Ammon's horn (tissue), 1 donor: Measurements from ENCODE around the gene MLC1.

Source experiments
- DNase-seq: peaks from one replicate; pipeline ENCODE4 v3.0.0-alpha.2; 2016; ENCODE audit warnings: low spot score

The MLC1 gene

DNA sequence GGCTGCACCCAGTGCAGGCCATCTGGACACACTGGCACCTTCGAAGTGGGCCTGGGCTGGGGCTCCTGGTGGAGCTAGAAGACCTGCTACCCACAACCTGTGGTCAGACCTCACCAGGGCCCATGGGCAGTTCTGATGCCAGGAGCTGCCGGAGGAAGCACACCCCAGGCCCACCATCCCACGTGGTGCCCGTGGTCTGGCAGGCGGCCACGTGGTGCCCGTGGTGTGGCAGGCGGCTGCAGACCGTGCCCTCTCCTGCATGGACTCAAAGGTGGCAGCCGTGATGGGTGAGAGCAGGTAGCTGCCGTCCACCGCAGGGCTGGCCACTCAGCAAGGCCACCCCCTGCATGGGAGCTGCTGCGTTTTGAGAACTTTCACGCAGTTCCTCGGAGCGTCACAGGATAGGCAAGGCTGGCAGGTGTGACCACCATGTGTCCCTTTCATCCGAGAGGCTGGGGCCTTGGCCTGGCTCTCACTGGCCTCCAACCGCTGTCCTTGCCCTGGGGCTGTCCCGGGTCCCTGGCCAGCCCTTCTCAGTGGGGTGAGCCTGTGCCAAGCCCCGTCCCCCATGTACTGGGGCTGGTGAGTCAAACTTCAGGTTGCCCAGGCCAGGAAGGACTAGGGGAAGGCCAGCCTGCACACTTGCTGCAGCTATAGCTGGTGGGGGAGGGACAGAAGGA lies 68.8 kb downstream of the MLC1 start:
- no peak for DNase-seq

DNA sequence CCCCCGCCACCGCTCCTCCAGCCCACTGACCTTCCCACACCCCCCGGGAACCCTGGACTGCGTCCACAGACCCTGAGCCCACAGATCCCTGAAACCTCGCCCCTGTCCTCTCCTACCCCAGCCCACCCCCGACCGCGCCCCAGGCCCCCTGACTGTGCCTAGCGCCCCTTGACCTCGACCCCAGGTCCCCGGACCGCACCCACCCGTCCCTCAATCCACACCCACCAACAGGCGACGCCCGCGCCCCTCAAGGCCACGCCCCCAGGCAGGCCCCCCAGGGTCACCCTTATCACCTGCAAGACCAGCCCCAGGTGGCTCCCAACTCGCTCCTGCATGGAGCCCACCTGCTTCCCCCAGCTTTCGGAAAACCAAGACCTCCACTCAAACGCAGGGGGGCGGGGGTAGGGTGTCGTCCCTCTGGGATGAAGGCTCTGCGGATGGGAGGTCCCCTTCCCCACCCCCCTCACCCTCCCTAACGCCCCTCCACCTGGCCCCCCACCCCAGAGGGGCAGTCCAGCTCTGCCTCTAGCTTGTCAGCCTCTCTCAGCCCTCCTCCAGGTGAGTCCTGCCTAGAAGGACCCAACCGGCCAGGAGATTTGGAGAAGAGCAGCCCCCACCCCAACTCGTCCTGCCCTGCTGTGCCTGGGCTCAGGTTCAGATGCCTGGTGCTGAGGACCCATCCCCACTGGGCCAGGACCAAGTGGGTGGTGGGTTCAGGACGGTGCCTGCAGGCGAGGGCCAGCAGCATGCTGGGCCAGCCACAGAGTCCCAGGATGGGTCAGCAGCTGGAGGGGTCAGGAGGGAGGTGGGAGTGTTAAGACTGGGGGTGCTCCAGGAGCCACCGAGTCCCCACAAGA lies 69.5 kb downstream of the MLC1 start:
- DNase-seq = no peak

DNA sequence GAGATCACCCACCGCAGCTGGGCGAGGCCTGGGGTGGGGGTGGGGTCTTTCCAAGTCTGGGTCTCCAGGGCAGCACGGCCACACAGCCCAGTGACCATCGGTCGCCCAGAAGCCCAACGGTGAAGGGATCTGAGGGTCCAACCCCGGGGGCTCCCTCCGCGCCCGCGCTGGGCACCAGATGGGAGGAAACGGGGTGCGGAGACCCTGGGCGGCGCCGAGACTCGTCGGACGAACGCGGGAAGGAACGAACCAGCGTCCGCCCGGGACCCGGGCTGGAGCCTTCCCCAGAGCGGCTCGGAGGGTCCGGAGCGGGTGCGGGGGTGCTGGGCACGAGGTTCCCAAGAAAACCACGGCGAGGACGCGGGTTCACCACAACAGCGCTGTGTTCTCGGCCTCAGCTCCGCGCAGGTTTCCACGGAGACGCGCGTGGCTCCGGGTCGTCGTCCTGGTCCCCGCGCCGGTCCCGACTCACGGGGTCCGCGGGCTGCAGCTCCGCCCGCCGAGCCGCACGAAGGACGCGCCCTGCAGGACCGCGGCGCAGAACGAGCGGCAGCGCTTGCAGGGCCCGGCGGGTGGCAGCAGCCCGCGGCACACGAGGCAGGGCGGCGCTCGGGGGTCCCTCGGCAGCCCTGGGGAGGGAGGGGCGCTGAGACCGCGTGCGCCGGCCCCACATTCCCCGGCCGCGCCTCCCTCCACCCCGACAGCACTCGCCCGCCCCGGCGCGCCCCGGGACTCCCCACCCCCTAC lies 70.4 kb downstream of the MLC1 start:
- DNase-seq = no peak

DNA sequence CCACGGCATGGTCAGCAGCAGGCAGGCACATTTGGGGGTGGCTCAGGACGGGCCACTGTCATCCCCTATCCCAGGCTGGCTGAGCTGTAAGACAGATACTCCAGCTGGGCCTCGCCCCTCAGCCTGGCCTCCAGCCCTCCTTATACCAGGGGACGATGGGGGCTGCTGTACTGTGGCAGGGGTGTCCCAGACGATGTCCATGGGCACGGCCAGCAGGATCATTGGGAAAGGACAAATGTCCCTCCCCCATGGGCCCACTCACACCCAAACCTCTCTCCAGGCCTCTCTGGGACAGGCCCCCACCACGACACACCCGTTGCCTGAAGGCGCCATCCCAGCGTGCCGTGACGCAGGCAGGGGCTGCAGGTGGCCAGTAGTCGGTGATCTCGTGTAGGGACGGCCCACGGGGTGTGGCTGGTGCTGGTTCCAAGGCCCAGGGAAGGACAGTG lies 71.1 kb downstream of the MLC1 start:
- no peak for DNase-seq

DNA sequence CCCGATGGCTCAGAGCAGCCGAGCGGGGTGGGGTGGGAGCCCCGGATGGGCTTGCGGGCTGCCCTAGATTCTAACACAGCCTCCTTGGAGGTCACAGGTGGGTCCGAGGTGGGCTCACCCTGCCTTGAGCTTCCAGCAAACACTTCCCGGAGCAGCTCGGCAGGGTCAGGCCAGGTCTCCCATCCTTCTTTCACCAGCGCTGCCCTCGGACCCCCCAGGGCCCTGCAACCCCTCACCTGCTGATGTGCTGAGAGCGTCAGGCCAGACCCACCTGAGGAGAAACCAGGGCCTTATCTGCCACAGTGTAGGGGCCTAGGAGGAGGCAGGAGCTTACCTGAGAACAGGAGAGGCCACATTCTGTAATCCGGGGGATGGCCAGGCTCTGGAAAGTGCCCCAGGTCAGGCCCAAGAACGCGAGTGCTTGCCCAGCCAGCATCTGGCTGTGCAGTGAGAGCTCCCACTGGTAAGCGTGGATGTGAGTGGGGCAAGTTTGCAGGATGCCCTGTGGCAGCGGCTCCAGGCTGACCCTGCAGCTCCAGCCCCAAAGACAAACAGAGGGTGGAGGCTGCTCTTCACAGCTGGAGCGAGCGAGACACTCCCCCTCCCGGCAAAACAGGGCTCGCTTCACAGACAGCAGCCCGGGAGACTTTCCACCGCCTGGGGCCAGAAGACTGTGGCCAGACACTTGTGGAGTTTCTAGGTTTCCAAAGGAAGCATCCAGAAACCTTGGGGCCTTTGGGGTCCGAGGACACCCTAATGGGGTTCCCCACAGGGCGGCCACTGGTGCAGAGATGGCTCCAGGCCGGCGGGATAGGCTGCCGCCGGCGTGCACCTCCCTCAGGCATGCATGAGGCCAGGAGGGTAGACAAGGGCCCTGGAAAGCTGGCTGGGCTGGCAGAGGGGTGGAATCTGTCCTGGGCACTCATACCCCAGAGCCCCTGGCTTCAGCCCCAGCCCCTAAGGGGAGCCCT lies 72.7 kb downstream of the MLC1 start, which contains the start of gene IL17REL:
IL17REL (minus strand) TSS at position 555 of the 971 bp plus-strand sequence; CDS start at position 436, 119 bp downstream.
- DNase-seq = no peak

DNA sequence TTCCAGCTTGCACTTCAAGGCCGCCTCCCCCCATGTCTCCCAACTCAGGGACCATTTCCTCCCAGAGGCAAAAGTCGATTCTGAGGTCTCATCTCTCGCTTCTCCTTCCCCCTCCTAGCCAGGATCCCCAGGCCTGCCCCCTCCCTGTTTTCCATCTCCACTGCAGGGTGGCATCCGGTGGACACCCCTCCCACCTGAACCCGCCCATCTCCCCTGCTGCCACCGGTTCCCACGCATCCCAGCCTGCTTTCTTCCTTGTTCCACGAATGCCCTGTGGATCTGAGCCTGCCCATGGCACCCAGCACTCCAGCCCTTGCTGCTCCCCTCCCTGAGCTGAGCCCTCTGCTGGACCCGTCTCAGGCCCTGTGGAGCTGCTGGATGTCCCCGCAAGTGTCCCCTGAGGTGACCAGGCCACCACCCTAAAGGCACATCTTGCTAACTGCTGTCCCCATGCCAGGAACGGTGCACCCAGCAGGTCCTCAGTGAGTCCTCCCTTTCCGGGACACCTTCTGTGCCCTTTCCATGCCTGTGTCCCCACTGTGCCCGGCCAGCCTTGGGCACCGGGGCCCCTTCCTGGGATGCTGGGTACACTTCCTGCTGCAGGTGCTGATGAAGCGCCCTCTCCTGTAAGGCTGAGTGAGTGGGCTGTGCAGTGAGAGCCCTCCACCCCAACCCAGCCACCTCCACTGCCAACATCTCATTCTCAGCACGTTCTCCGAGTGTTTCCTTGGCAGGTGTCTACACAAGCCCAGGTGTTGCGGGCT lies 73.6 kb downstream of the MLC1 start:
- no peak for DNase-seq

DNA sequence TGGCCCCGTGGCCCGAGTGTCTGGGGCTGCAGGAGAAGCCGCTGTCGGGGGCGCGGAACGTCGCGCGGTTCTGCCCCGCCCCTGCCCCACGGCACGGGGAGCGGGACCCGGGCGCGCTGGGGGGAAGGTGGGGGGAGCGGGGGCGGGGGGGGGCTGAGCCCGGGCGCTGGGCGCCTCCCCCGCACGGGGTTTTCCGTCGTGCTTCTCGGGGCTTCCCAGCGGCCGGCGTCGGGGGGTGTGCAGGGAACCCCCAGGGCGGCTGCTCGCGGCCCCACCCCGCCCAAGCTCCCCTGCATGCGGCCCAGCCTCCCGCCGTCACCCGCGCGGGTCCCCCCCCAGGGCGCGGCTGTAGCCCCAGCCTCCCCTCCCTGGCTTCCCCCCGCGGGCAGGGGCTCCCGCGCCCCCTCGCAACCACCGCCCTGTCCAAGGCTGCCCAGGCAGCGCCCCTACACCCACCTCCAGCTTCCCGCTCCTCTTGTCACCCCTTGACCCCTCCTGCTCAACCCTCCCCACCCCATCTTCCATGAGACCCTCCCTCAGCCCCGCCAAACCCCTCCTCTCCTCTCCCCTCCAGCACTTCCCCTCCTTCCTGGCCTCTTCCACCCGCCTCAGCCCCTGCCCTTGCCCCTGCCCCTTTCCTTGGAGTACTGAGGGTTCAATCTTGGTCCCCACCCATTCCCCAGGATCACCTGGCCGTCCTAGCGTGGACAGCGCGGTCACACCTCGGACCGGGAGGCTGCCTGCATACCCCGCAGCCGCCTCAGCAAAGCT lies 74.4 kb downstream of the MLC1 start:
- DNase-seq = no peak

DNA sequence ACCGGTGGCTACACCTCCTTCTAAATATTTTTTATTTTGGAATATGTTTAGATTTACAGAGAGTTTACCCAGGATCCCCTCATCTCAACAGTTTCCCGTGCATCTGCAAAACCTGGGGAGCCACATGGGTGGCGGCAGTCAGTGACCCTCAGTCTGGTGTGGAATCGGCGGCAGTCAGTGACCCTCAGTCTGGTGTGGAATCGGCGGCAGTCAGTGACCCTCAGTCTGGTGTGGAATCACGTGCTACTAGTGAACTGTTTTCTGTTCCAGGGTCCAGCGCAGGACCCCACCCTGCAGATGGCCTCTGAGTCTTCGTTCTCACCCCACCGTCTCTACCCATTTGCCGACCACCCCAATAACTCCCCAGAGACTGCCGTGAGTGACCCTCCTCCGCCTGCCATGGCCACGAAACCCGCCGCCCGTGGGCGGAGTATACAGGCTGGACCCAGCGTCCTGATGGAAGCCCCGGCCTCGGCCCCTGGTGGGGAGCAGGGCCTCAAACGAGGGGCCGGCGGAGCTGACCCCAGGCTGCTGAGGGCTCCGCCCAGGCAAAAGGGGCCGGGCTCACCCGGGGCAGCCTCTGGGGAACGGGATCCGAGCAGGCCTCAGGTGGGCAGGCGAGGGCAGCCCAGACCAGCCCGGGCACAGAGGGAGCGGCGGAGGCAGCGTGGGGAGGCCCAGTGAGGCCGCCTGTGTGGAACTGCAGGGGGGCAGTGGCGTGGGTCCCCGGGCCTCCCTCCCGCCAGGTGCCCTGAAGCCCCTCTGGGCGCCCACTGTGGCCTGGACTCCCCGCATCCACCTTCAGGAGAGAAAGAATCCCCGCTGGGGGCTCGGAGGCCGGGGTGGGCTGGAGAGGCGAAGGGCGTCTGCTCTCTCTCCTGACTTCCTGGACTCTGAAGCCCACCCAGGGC lies 75.2 kb downstream of the MLC1 start:
- DNase-seq = no peak
